Breast epithelium (tissue), 3 donors: ENCODE results near the gene G6PC2.

Experiments used
- CTCF ChIP-seq, 3 donors: fragments of 450-650 bp; IDR thresholded peaks; one replicate each; pipeline ENCODE4 v1.5.1; 2016 to 2017; ENCODE audit warnings: antibody characterized with exemption in 3 of 3, mild to moderate bottlenecking in 3 of 3, moderate library complexity in 3 of 3
- POLR2A ChIP-seq: fragments of 450-650 bp; IDR thresholded peaks from one replicate; pipeline ENCODE4 v1.6.1; 2016; ENCODE audit warnings: antibody characterized with exemption, mild to moderate bottlenecking, moderate library complexity

- no peak for TF ChIP-seq CTCF (IDR thresholded peaks at IDR 0.05)
- no peak for TF ChIP-seq POLR2A
These were observed 48.2 kb downstream of the G6PC2 start for GRCh38 chr2:168949324-168949723.
